Erythroblast (primary cell): ENCODE measurements around the gene TBC1D2B.

Source experiments
- DNase-seq, 2 experiments: peaks; one replicate each; lab custom pipeline; 2025; lab: John Stamatoyannopoulos, UW
- GATA1 ChIP-seq: IDR thresholded peaks from 2 replicates; pipeline ENCODE4 v1.6.1; 2011; ENCODE audit warnings: low read depth, mild to moderate bottlenecking, control low read depth, low read length, moderate library complexity
- POLR2A ChIP-seq: IDR thresholded peaks from 2 replicates; pipeline ENCODE4 v1.6.1; 2011; ENCODE audit warnings: mild to moderate bottlenecking, low read length

TBC1D2B gene

GRCh38 chr15:78073046-78073787 is 4.3 kb downstream of the TBC1D2B start:
- no peak for DNase-seq
- TF ChIP-seq GATA1 (no peak), POLR2A (no peak)

- DNase-seq: no peak
- TF ChIP-seq POLR2A (no peak), GATA1 (no peak)
Measured at GRCh38 chr15:78072080-78072892, 5.2 kb downstream of the TBC1D2B start.

- DNase-seq: no peak
Measured at GRCh38 chr15:78071383-78071782, 6.1 kb downstream of the TBC1D2B start.

GRCh38 chr15:78070049-78070700 is 7.3 kb downstream of the TBC1D2B start:
- TF ChIP-seq GATA1 (no peak), POLR2A (no peak)
- no peak for DNase-seq

More at GRCh38 chr15:78071383-78071782, 6.1 kb downstream of the TBC1D2B start:
- TF ChIP-seq POLR2A (no peak), GATA1 (no peak)

- no peak for DNase-seq
- TF ChIP-seq GATA1 (no peak), POLR2A (no peak)
Measured at GRCh38 chr15:78069462-78070029, 8.0 kb downstream of the TBC1D2B start.

- DNase-seq: no peak
- TF ChIP-seq GATA1 (no peak), POLR2A (no peak)
Measured at GRCh38 chr15:78069052-78069414, 8.5 kb downstream of the TBC1D2B start.

GRCh38 chr15:78067328-78068228 is 9.9 kb downstream of the TBC1D2B start:
- DNase-seq: peak in 1 of 2 experiments; percentile 25
- TF ChIP-seq POLR2A: no peak
- TF ChIP-seq GATA1: no peak

GRCh38 chr15:78065973-78066946 is 11.3 kb downstream of the TBC1D2B start:
- DNase-seq: no peak
- TF ChIP-seq GATA1: no peak

GRCh38 chr15:78065284-78065872 is 12.1 kb downstream of the TBC1D2B start:
- TF ChIP-seq POLR2A (no peak), GATA1 (no peak)
- no peak for DNase-seq

GRCh38 chr15:78064544-78064943 is 13.0 kb downstream of the TBC1D2B start:
- TF ChIP-seq POLR2A (no peak), GATA1 (no peak)
- no peak for DNase-seq

- TF ChIP-seq POLR2A: no peak
- TF ChIP-seq GATA1: no peak
- DNase-seq: no peak
Measured at GRCh38 chr15:78063970-78064385, 13.5 kb downstream of the TBC1D2B start.
